ENCODE measurements around the gene PDCD1.
"Not testable (repeated sequence)": the region's sequence is repeated elsewhere in the genome, so short reads cannot be mapped to it uniquely, and the experiment has no call there.

GRCh38 chr2:241817821-241818215, 40.9 kb downstream of the PDCD1 start:
- TF ChIP-seq CTCF (optimal IDR thresholded peaks at IDR 0.05 in 1 of 3, IDR thresholded peaks at IDR 0.05 in 1 of 3, conservative IDR thresholded peaks at IDR 0.05 in 1 of 3; ENCODE audit: extremely low read depth in 1 of 3, insufficient read depth in 2 of 3, low read length in 3 of 3); EZH2 (IDR thresholded peaks at IDR 0.05; ENCODE audit: low read length): not testable (repeated sequence)

Measured in keratinocyte (primary cell).